ENCODE measurements around the gene ATP11A. TPM values are rescaled to one million over a fixed set of nuclear protein-coding genes. Genes with fewer than 3 reads are reported as not detected.

Gene ATP11A
- total and polyA plus RNA-seq, 2 donors (not counting 3 experiments of a cell fraction or from before 2014, with no cell fraction given) = 16.5 to 88.1 TPM

DNA sequence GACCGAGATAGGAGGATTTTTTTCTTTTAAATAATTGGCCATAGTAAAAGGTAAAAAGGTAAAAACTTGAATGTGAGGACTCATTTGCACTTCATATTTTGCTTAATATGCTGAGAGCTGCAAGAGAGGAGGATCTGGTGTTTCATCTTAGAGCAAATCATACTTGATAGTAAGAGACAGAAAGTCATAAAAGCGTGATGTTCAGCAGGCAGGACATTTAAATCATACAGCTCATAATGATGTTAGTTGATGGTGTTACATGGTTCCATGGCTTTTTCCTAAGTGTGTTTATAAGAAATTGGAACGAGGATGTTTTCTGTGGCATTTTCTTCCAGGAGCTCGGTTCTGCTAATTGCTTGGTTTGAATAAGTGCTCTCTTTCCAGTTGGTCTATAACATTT is 16.3 kb downstream of the ATP11A start:
- Histone ChIP-seq H3K4me2 (ENCODE audit: insufficient read depth, low read length) (no peak overlapping the region), H3K9me3 (replicated peaks; ENCODE audit: control insufficient read depth, insufficient read depth, low read length) (no peaks in the 10 kb centered on the region), H3K36me3 (ENCODE audit: control insufficient read depth in 2 of 2, extremely low read depth in 1 of 2, insufficient read depth in 2 of 2, low read length in 2 of 2) (no peaks in the 10 kb centered on the region), H3K9ac (replicated peaks; ENCODE audit: extremely low read depth, insufficient read depth, low read length) (no peak overlapping the region), H2AFZ (ENCODE audit: low read depth, low read length) (no peak overlapping the region), H3K9me1 (replicated peaks; ENCODE audit: control insufficient read depth, extremely low read depth, insufficient read depth, low read length) (no peaks in the 10 kb centered on the region), H4K20me1 (replicated peaks; ENCODE audit: control insufficient read depth, extremely low read depth, insufficient read depth, low read length) (no peaks in the 10 kb centered on the region), H3K79me2 (ENCODE audit: control insufficient read depth, insufficient read depth, low read length) (peaks cover 51% of the 10 kb centered on the region), H3K4me1 (ENCODE audit: control insufficient read depth, extremely low read depth, insufficient read depth, low read length) (peaks cover 25% of the 10 kb centered on the region), H3K27ac (ENCODE audit: insufficient read depth, low read depth, low read length) (no peak overlapping the region), H3K27me3 (ENCODE audit: control insufficient read depth in 2 of 2, insufficient read depth in 2 of 2, low read length in 2 of 2) (no peaks in the 10 kb centered on the region), H3K4me3 (replicated peaks in 1 of 3; ENCODE audit: insufficient read depth in 1 of 3, low read depth in 1 of 3, low read length in 3 of 3) (no peak overlapping the region)
- intact Hi-C loops (cut with micrococcal nuclease) = no loop called here
- ChIA-PET CTCF (no interaction called here), POLR2A (no interaction called here)
- dilution Hi-C loops (cut with MboI; ENCODE audit: extremely low pct_ligation_motif_present, low sequenced_read_pairs) = no loop called here
- no TSS peak for BruUV-seq (replicated peaks)
- DNase-seq (ENCODE audit: low read depth, low spot score) = no peak
- no peak for FAIRE-seq
- TF ChIP-seq EZH2 (IDR thresholded peaks at IDR 0.05; ENCODE audit: borderline replicate concordance, low read depth, low read length, severe bottlenecking) = no peak
- TF ChIP-seq, protein P1, sequence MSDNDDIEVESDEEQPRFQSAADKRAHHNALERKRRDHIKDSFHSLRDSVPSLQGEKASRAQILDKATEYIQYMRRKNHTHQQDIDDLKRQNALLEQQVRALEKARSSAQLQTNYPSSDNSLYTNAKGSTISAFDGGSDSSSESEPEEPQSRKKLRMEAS (IDR thresholded peaks at IDR 0.05; ENCODE audit: insufficient read depth, insufficient read length) = no peak
- TF ChIP-seq POLR2AphosphoS5 (IDR thresholded peaks at IDR 0.05; ENCODE audit: insufficient read depth, low read depth, low read length) = no peak
- TF ChIP-seq POLR2A (IDR thresholded peaks at IDR 0.05; ENCODE audit: low read depth, low read length) = no peak
- TF ChIP-seq, protein P2, sequence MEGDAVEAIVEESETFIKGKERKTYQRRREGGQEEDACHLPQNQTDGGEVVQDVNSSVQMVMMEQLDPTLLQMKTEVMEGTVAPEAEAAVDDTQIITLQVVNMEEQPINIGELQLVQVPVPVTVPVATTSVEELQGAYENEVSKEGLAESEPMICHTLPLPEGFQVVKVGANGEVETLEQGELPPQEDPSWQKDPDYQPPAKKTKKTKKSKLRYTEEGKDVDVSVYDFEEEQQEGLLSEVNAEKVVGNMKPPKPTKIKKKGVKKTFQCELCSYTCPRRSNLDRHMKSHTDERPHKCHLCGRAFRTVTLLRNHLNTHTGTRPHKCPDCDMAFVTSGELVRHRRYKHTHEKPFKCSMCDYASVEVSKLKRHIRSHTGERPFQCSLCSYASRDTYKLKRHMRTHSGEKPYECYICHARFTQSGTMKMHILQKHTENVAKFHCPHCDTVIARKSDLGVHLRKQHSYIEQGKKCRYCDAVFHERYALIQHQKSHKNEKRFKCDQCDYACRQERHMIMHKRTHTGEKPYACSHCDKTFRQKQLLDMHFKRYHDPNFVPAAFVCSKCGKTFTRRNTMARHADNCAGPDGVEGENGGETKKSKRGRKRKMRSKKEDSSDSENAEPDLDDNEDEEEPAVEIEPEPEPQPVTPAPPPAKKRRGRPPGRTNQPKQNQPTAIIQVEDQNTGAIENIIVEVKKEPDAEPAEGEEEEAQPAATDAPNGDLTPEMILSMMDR (IDR thresholded peaks at IDR 0.05; ENCODE audit: extremely low read depth in 1 of 2, insufficient read depth in 1 of 2, low read depth in 1 of 2, low read length in 2 of 2) = no peak
- no peak for TF ChIP-seq JUN (IDR thresholded peaks at IDR 0.05; ENCODE audit: borderline replicate concordance, insufficient read depth, insufficient read length, low read depth)

Data from endothelial cell of umbilical vein (primary cell).